ENCODE measurements around the gene C1QTNF9B. TPM values are rescaled to one million over a fixed set of nuclear protein-coding genes. Genes with fewer than 3 reads are reported as not detected.
"Not testable (repeated sequence)": the region's sequence is repeated elsewhere in the genome, so short reads cannot be mapped to it uniquely, and the experiment has no call there.

Gene C1QTNF9B
- total RNA-seq, 1 experiment from 2014 or later = not detected

DNA sequence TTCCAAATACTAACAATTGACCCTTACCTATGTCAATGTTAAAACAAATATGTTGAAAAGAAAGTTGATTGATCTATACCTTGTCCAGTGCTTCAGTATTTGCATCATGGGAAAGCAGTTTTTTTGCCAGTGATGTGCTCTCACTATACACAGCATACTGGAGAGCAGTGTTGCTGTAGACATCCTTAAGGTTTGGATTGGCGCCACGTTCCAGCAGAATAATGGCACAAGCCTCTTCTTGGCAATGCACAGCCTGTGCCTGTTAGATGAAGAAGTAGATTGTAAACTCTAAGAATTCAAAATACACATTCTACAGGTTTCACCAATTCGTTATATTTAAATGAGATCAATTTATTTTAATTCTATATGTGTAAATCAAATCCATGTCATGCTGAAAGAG is 43.9 kb upstream of the C1QTNF9B start:
- H3K4me3 Mint-ChIP-seq (ENCODE audit: unreplicated experiment) = no peak overlapping the region
- H3K9me3 Mint-ChIP-seq (ENCODE audit: unreplicated experiment) = peaks cover 42% of the 10 kb centered on the region
- H3K27ac Mint-ChIP-seq (ENCODE audit: unreplicated experiment) = no peak overlapping the region
- H3K4me1 Mint-ChIP-seq (ENCODE audit: low read depth, unreplicated experiment) = no peaks in the 10 kb centered on the region
- TF ChIP-seq CTCF (IDR thresholded peaks at IDR 0.05; ENCODE audit: insufficient read depth in 1 of 2, low read depth in 1 of 2, low read length in 1 of 2, severe bottlenecking in 1 of 2, unreplicated experiment in 1 of 2) = no peak
- H3K9me3 ChIP-seq = peaks cover 10% of the 10 kb centered on the region; the same call in 1 of the 2 replicates
- H3K27me3 Mint-ChIP-seq (ENCODE audit: insufficient read depth, unreplicated experiment) = no peaks in the 10 kb centered on the region
- ChIA-PET POLR2A (no interaction called here), CTCF (no interaction called here)
- peaks cover 6% of the 10 kb centered on the region for H3K36me3 Mint-ChIP-seq (ENCODE audit: insufficient read depth, unreplicated experiment)
- BruUV-seq (replicated peaks) = no TSS peak
- no peaks in the 10 kb centered on the region for H3K27me3 ChIP-seq (replicated peaks; ENCODE audit: control insufficient read depth, insufficient read depth, low read length)
- H3K36me3 ChIP-seq (ENCODE audit: control insufficient read depth, insufficient read depth, low read length) = no peaks in the 10 kb centered on the region
- H3K4me3 ChIP-seq (ENCODE audit: low read depth, low read length) = no peak overlapping the region
- DNase-seq = no peak
- H3K4me1 ChIP-seq = no peaks in the 10 kb centered on the region
- intact Hi-C loops (cut with micrococcal nuclease; ENCODE audit: unreplicated experiment) = no loop called here

DNA sequence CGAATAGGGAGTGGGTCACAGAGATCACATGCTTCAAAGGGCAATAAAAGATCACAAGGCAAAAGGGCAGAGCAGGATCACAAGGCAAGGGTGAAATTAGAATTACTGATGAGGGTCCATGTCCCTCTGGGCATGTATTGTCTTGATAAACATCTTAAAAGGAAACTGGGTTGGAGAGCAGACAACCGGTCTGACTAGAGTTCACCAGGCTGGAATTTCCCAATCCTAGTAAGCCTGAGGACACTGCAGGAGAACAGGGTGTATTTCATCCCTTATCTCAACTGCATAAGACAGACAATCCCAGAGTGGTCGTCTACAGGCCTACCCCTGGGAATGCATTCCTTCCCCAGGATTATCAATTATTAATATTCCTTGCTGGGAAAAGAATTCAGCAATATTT is 42.4 kb upstream of the C1QTNF9B start:
- intact Hi-C loops (cut with micrococcal nuclease; ENCODE audit: unreplicated experiment) = not testable (repeated sequence)

DNA sequence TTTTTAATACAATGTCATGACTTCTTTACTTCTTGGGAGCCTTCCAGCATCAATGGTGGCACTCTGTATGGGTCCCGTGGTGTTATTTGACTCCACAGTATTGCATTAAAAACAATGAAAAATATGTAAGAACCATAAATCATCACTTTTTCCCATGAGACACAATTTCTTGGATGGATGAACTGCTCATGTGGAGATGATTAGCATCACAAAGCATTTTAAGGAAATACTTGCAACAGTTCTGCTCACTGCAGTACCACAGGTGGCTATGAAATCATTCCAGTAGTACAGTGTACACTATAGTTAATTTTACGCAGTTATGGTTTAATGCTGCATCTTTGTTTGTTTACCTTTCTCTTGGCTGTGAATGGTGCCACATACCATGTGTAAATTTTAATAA is 37.2 kb upstream of the C1QTNF9B start:
- H3K4me3 Mint-ChIP-seq (ENCODE audit: unreplicated experiment) = no peak overlapping the region

More for the DNA sequence above, 42.4 kb upstream of the C1QTNF9B start:
- peaks cover 42% of the 10 kb centered on the region for H3K9me3 Mint-ChIP-seq (ENCODE audit: unreplicated experiment)
- H3K9me3 ChIP-seq = peaks cover 10% of the 10 kb centered on the region; the same call in 1 of the 2 replicates
- POLR2A ChIA-PET; H3K4me3 Mint-ChIP-seq (ENCODE audit: unreplicated experiment); DNase-seq; BruUV-seq (replicated peaks); H3K27ac Mint-ChIP-seq (ENCODE audit: unreplicated experiment); H3K27me3 ChIP-seq (replicated peaks; ENCODE audit: control insufficient read depth, insufficient read depth, low read length); H3K4me1 Mint-ChIP-seq (ENCODE audit: low read depth, unreplicated experiment); H3K36me3 ChIP-seq (ENCODE audit: control insufficient read depth, insufficient read depth, low read length); H3K27me3 Mint-ChIP-seq (ENCODE audit: insufficient read depth, unreplicated experiment); CTCF ChIA-PET; H3K4me3 ChIP-seq (ENCODE audit: low read depth, low read length); H3K4me1 ChIP-seq; H3K36me3 Mint-ChIP-seq (ENCODE audit: insufficient read depth, unreplicated experiment): not testable (repeated sequence)

More for the DNA sequence above, 37.2 kb upstream of the C1QTNF9B start:
- Histone ChIP-seq H3K4me1 (no peaks in the 10 kb centered on the region), H3K9me3 (0 out of 2 replicates have a peak, but pooled peaks cover 3% of the 10 kb centered on the region), H3K36me3 (ENCODE audit: control insufficient read depth, insufficient read depth, low read length) (no peaks in the 10 kb centered on the region), H3K27me3 (replicated peaks; ENCODE audit: control insufficient read depth, insufficient read depth, low read length) (no peaks in the 10 kb centered on the region), H3K4me3 (ENCODE audit: low read depth, low read length) (no peak overlapping the region)
- Mint-ChIP-seq H3K4me1 (ENCODE audit: low read depth, unreplicated experiment) (peaks cover 7% of the 10 kb centered on the region), H3K9me3 (ENCODE audit: unreplicated experiment) (peaks cover 26% of the 10 kb centered on the region), H3K27ac (ENCODE audit: unreplicated experiment) (no peak overlapping the region), H3K27me3 (ENCODE audit: insufficient read depth, unreplicated experiment) (no peaks in the 10 kb centered on the region), H3K36me3 (ENCODE audit: insufficient read depth, unreplicated experiment) (peaks cover 6% of the 10 kb centered on the region)
- ChIA-PET POLR2A (no interaction called here), CTCF (no interaction called here)
- no peak for TF ChIP-seq CTCF (IDR thresholded peaks at IDR 0.05; ENCODE audit: insufficient read depth in 1 of 2, low read depth in 1 of 2, low read length in 1 of 2, severe bottlenecking in 1 of 2, unreplicated experiment in 1 of 2)
- no peak for DNase-seq
- no TSS peak for BruUV-seq (replicated peaks)
- intact Hi-C loops (cut with micrococcal nuclease; ENCODE audit: unreplicated experiment) = no loop called here

Data from Caco-2 (cell line).